ENCODE measurements around the gene EMC6. TPM values are rescaled to one million over a fixed set of nuclear protein-coding genes. Genes with fewer than 3 reads are reported as not detected.

Gene EMC6
- total RNA-seq, 1 experiment from 2014 or later: 62.4 TPM

GRCh38 chr17:3647251-3647650 is 21.4 kb upstream of the EMC6 start:
- Histone ChIP-seq H3K9ac (ENCODE audit: low read length) (no peak overlapping the region), H3K4me1 (ENCODE audit: control insufficient read depth in 1 of 2, insufficient read depth in 2 of 2, low read length in 2 of 2) (no peaks in the 10 kb centered on the region), H3K36me3 (ENCODE audit: control insufficient read depth in 1 of 2, insufficient read depth in 2 of 2, low read length in 2 of 2) (no peaks in the 10 kb centered on the region; a peak in 1 of 4 replicates), H3K9me2 (ENCODE audit: insufficient read depth) (no peaks in the 10 kb centered on the region), H3K4me3 (replicated peaks in 1 of 2; ENCODE audit: low read depth in 1 of 2, low read length in 2 of 2) (no peak overlapping the region), H3K79me2 (ENCODE audit: insufficient read depth, low read length) (no peaks in the 10 kb centered on the region), H3K27me3 (ENCODE audit: insufficient read depth, low read length) (no peaks in the 10 kb centered on the region), H3K4me2 (ENCODE audit: low read length) (no peak overlapping the region), H4K20me1 (ENCODE audit: insufficient read depth) (no peaks in the 10 kb centered on the region), H2AFZ (ENCODE audit: low read depth, low read length, poor library complexity, severe bottlenecking) (no peak overlapping the region), H3K9me3 (ENCODE audit: control insufficient read depth in 1 of 2, insufficient read depth in 1 of 2, low read depth in 1 of 2, low read length in 2 of 2) (no peaks in the 10 kb centered on the region), H3K27ac (ENCODE audit: low read depth, low read length) (no peak overlapping the region)
- BruUV-seq (replicated peaks): no TSS peak
- ChIA-PET POLR2A (interaction anchor here (1.2 kb wide), 1 partner anchor 11 kb away, joined by 4 read pairs; the partner anchor contains the start of genes CTNS and SHPK), RAD21 (ENCODE audit: low non-redundant PET in 1 of 2, low total read pairs in 2 of 2, uncharacterized antibody in 2 of 2, unreplicated experiment in 2 of 2) (no interaction called here), CTCF (interaction anchor here (1.2 to 3.2 kb wide), 4 partner anchors 11 to 599 kb away, joined by 3 to 22 read pairs (median 13); partner anchors contain the start of genes CTNS and SHPK)
- intact Hi-C loops (cut with micrococcal nuclease): loop anchor here (5.0 kb wide), 1 partner anchor 600 kb away; no protein-coding TSS in a partner anchor
- DNase-seq (ENCODE audit: low read depth, low spot score) (no peak), ATAC-seq (peak; percentile 11; the same call in 1 of the 2 replicates)
- TF ChIP-seq MAX (IDR thresholded peaks at IDR 0.05) (no peak), RAD21 (IDR thresholded peaks at IDR 0.05; ENCODE audit: low read depth) (no peak), TCF7L2 (IDR thresholded peaks at IDR 0.05; ENCODE audit: borderline replicate concordance, extremely low read depth, insufficient read depth, insufficient read length) (no peak), EGR1 (IDR thresholded peaks at IDR 0.05; ENCODE audit: low read depth) (no peak), ELF1 (IDR thresholded peaks at IDR 0.05; ENCODE audit: borderline replicate concordance, low read depth) (no peak), POLR2A (IDR thresholded peaks at IDR 0.05; ENCODE audit: borderline replicate concordance, extremely low read depth, insufficient read depth, insufficient read length) (no peak), CTCF (IDR thresholded peaks at IDR 0.05 in 2 of 3, conservative IDR thresholded peaks at IDR 0.05 in 1 of 3; ENCODE audit: borderline replicate concordance in 1 of 3, insufficient read depth in 1 of 3, low read depth in 2 of 3, low read length in 2 of 3) (no peak), SRF (IDR thresholded peaks at IDR 0.05; ENCODE audit: low read depth) (no peak), CBX3 (IDR thresholded peaks at IDR 0.05; ENCODE audit: low read depth) (no peak), REST (IDR thresholded peaks at IDR 0.05; ENCODE audit: low read depth) (no peak), POLR2AphosphoS5 (IDR thresholded peaks at IDR 0.05; ENCODE audit: low read depth, low read length) (no peak), EZH2phosphoT487 (IDR thresholded peaks at IDR 0.05; ENCODE audit: borderline replicate concordance) (no peak), SIN3A (IDR thresholded peaks at IDR 0.05; ENCODE audit: low read depth) (no peak)
